Prostate gland (tissue), 2 donors: ENCODE data around the gene MAML2.

Experiments used
- CTCF ChIP-seq, 4 experiments: fragments of 200-600 bp in 2 of 4; fragments of 450-650 bp in 2 of 4; sonication (generic) in 2 of 4; IDR thresholded peaks; 1 replicate in 3 of 4; 2 replicates in 1 of 4; pipeline ENCODE4 v1.5.1; 2016 to 2019; ENCODE audit warnings: antibody characterized with exemption in 4 of 4, mild to moderate bottlenecking in 2 of 4, moderate library complexity in 2 of 4
- POLR2A ChIP-seq: fragments of 450-650 bp; IDR thresholded peaks from one replicate; pipeline ENCODE4 v1.6.1; 2016; ENCODE audit warnings: antibody characterized with exemption, mild to moderate bottlenecking

GRCh38 chr11:96309643-96310017 lies 33.4 kb downstream of the MAML2 start:
- TF ChIP-seq POLR2A = no peak
- TF ChIP-seq CTCF (IDR thresholded peaks at IDR 0.05) = no peak
